DND-41 (cell line): ENCODE results near the gene ITGA7.

Experiments used
- EZH2 ChIP-seq: IDR thresholded peaks from 3 replicates; pipeline ENCODE4 v1.6.1; 2012; ENCODE audit warnings: borderline replicate concordance, low read depth, mild to moderate bottlenecking, moderate library complexity, low read length, inconsistent platforms; ENCODE audit not compliant: severe bottlenecking
- TF ChIP-seq, protein P1 (sequence below): IDR thresholded peaks from 2 replicates; pipeline ENCODE4 v1.5.1; 2012; ENCODE audit warnings: borderline replicate concordance, low read length, moderate library complexity, mild to moderate bottlenecking; ENCODE audit not compliant: poor library complexity, severe bottlenecking; ENCODE audit errors: extremely low read depth

DNA sequence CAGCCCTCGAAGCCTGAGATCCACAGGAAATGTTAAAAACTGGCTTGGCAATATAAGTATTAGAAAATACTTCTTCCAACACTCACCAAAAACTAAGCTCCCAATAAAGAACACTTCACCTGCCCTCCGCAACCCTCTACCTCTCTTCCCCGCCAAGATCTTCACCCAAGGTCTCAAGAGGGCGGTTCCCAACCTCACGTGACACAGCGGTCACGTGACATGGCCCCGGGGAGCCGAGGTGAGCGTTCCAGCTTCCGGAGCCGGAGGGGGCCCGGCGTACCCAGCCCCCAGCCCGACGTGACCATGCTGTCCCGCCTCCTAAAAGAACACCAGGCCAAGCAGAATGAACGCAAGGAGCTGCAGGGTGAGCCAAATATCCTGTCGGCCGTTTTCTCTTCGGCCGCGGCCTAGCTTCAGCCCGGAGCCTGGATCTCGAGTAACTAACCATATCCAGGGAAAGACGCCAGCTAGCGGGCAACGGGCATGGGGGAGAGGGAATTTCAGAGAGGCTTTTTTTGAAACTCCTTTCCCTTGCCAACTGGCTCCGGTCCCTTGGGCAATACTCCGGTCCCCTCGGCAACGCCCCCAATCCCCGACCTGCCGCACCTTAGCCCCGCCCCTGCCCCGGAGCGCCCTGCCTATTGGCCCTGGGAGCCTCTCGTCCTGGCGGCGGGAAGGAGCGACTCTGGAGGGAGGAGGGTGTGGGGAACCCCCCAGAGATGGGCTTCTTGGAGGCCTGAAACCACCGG lies 8.3 kb upstream of the ITGA7 start, which contains the start of gene BLOC1S1:
- TF ChIP-seq, protein P1, sequence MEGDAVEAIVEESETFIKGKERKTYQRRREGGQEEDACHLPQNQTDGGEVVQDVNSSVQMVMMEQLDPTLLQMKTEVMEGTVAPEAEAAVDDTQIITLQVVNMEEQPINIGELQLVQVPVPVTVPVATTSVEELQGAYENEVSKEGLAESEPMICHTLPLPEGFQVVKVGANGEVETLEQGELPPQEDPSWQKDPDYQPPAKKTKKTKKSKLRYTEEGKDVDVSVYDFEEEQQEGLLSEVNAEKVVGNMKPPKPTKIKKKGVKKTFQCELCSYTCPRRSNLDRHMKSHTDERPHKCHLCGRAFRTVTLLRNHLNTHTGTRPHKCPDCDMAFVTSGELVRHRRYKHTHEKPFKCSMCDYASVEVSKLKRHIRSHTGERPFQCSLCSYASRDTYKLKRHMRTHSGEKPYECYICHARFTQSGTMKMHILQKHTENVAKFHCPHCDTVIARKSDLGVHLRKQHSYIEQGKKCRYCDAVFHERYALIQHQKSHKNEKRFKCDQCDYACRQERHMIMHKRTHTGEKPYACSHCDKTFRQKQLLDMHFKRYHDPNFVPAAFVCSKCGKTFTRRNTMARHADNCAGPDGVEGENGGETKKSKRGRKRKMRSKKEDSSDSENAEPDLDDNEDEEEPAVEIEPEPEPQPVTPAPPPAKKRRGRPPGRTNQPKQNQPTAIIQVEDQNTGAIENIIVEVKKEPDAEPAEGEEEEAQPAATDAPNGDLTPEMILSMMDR = no peak
- no peak for TF ChIP-seq EZH2
